Left forelimb (tissue), 1 donor: ENCODE measurements around the gene SCLT1.

Source experiments
- DNase-seq: peaks from one replicate; pipeline ENCODE4 v3.0.0-alpha.2; 2018; ENCODE audit warnings: low spot score

SCLT1 gene

GRCh38 chr4:128957459-128957858 is 135.9 kb downstream of the SCLT1 start:
- DNase-seq: no peak

DNA sequence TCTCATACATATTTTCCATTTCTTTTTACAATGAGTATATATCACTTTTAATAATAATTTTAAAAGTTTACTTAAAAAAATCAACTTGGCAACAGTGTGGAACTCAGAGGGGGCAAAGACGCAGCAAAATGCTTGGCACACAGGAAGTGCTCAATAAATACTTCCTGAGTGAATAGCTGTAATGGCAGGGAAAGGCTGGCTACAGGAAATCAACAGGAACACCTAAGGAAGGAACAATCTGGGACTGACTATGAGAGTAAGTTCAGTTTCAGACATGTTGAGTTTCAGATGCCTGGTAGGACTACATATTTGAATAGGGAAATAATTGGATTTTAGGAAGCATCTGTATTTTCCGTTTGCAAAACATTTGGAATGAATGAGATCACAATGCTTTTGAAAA is 137.6 kb downstream of the SCLT1 start:
- no peak for DNase-seq

DNA sequence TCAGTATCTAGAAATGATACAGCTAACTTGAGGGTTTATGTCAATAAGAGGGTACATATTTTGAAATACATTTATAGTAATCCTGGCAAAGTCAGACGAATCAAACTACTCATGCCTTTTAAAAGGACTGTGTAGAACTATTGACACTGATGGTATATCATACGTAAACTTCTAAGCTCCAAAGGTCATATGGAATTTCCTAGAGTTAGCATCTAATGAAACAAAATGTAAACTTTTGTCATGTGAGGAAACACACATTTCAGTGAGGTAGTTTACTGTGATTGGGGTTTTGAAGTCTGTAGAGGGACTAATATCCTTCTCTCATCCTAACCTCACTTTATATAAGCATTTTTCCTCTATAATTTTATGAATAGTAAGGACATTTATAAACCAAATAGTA is 138.4 kb downstream of the SCLT1 start:
- no peak for DNase-seq

DNA sequence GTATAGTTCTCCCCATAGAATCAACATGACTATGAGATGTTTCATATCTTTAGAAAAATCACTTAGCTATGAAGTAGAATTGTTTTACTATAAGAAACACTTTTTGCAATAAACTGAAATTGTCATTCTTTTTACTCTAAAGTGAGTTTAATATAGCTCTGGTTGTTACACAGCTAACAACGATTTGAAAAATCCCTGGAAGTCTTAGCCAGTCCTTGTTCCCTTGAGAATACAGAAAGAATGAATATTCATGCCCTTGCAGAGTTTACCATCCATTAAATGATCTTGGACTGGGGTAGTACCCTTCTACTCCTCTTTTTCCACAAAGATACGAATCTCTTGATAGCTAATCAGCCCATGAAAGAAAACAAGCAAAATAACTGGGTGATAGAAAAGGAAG is 142.0 kb downstream of the SCLT1 start:
- DNase-seq: no peak

- no peak for DNase-seq
These were observed 142.5 kb downstream of the SCLT1 start for GRCh38 chr4:128950796-128951195.

DNA sequence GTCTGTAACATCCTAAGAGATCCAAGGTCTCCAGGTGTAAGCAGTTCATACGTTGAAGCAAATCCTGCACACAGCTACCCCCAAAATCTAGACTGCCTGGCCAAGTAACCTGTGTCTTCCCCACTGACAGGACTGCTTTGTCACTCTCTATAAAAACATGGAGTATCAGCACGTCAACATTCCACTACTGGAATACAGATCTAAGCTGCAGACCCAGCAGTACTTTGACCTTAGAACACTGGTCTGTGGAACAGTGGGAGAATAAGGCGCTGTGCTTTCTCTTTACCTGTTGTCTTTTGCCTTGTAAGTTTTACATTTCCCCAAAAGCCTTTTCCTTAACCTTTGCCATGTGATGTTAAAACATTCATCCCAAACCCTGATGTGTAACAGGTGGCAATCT is 146.4 kb downstream of the SCLT1 start:
- DNase-seq: no peak

GRCh38 chr4:128942607-128943006 is 150.7 kb downstream of the SCLT1 start:
- no peak for DNase-seq

GRCh38 chr4:128940971-128941370 is 152.4 kb downstream of the SCLT1 start:
- no peak for DNase-seq

GRCh38 chr4:128930051-128930450 is 163.3 kb downstream of the SCLT1 start:
- no peak for DNase-seq

DNA sequence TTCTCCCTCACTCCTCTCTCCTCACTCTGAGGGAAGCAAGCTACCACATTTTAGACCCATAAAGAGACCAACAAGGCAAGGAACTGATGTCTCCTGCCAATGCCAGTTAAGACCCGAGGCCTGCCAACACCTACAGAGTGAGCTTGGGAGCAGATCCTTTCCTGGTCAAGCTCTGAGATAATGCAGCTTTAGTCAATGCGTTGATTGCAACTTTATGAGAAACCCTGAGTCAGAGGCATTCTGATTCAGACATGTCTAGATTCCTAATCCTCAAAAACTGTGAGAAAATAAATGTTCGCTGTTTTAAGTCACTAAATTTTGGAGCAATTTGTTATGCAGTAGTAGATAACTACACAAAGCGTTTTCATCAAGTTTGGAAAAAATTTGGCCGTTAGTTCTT is 168.4 kb downstream of the SCLT1 start:
- no peak for DNase-seq

DNA sequence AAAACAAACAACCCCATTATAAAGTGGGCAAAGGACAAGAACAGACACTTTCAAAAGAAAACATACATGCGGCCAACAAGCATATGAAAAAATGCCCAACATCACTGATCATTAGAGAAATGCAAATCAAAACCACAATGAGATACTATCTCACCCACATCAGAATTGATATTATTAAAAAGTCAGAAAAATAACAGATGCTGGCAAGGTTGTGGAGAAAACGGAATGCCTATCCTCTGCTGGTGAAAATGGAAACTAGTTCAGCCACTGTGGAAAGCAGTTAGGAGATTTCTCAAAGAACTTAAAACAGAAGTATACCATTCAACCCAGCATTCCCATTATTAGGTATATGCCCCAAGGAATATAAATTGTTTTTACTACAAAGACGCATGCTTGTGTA is 171.4 kb downstream of the SCLT1 start:
- DNase-seq: no peak

GRCh38 chr4:128917781-128918180 is 175.6 kb downstream of the SCLT1 start:
- no peak for DNase-seq

DNA sequence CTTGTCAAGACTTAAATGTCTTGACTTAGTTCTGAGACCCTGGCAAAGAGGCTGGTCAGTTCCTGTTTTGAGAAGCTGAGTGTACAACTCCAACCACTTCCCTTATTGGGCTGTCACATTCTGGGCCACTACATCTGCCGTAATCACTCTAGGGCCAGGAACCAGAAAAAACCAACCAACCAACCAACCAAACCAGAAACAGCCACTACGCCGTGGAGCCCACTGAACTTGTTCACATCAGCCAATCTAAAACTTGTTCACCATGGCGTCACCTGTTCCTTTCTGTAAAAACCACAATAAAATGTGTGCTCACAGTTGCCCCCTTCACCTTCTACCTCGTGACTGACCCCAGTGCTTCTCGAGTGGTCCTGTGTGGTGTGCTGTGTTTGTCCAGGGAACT is 176.5 kb downstream of the SCLT1 start:
- DNase-seq: no peak

- no peak for DNase-seq
These were observed 177.8 kb downstream of the SCLT1 start for GRCh38 chr4:128915544-128915943.

DNA sequence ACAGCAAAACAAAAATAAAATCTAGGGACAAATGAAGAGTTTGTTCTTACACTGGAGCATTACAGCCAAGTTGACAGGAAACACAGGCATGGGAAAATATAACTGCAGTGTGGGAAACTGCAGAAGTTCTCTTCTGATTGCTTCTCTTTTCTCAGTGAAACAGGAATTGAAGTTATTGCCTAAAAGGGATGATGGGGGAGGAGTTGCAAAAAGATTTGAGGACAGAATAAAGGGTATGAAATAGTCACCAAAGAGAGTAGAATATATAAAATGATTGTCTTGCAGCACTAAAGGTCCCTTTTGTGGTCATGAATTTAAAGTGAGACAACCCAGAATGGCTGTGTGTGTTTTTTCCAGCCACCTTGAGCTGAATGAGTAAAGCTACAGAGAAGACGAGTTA is 180.1 kb downstream of the SCLT1 start:
- no peak for DNase-seq

DNA sequence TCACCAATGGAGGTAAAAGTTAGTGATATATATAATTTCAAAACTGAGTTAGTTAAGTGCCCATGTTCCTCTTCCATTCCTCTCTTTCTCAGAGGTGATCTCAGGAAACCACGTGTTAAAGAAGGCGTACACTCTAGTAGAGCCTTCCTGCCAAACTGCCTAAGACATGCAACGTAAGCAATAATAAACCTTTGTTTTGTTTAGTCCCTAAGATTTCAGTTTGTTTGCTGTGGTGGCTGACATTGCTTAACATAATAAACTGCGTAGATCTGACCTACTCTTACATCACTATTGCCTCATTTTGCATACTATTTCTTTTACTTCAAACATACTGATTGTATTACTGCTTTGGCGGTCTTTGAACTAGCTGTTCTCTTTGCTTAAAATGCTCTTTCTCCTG is 184.6 kb downstream of the SCLT1 start:
- DNase-seq: no peak

- no peak for DNase-seq
These were observed 185.4 kb downstream of the SCLT1 start for GRCh38 chr4:128907981-128908380.

GRCh38 chr4:128906581-128906980 is 186.8 kb downstream of the SCLT1 start:
- no peak for DNase-seq

DNA sequence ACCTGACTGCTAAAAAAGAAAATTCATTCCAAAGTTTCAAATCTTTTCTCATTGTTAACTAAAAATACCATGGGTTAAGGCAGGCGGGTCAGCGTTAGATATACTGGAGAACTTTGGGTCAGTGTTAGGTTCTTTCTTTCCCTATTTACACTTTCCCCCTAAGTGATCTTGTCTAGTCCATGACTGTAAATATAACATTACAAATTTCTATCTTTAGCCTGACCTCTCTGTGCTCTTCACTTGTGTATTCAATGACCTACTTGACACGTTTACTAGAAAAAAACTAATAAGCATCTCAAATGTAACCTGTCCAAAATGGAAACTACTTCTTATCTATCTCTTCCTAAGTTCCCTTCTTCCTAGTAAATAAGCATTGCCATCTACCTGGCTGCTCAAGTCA is 188.5 kb downstream of the SCLT1 start:
- no peak for DNase-seq

- DNase-seq: no peak
These were observed 212.7 kb downstream of the SCLT1 start for GRCh38 chr4:128880662-128881061.

DNA sequence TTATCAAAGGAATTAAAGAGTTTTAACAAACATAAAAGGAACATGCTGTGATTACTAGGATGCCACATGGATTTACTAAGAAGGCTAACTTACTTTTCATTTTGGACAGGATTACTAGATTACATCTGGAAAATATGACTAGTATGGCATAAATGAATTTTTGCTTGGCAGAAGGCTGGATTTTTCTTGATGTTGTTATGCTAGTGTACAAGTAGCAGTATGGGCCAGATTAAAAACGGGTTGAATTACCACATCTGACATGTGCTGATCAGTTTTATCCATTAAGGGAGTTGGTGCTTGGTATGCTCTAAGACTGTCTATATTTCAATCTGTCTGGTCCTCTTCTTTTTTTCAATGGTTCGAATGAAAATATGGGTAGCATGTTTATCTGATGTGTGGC is 213.4 kb downstream of the SCLT1 start:
- DNase-seq: no peak

DNA sequence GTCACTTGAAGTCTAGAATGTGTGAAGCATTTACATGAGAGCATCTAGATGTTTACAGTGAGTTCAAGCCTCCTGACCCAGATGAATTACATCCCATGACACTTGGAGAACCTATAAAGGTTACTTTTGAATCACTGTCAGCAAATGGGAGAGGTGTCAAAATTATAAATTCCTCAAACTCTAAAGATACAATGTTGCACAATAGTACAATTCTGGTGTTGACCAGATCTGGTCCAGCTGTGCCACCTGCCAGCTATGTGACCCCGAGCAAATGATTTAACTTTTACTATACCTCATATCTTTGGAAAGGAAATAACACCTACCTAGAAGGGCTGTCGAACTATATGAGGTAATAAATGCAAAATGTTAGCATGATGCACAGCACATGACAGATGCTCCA is 214.1 kb downstream of the SCLT1 start:
- DNase-seq: no peak

- no peak for DNase-seq
These were observed 215.4 kb downstream of the SCLT1 start for GRCh38 chr4:128877934-128878333.

DNA sequence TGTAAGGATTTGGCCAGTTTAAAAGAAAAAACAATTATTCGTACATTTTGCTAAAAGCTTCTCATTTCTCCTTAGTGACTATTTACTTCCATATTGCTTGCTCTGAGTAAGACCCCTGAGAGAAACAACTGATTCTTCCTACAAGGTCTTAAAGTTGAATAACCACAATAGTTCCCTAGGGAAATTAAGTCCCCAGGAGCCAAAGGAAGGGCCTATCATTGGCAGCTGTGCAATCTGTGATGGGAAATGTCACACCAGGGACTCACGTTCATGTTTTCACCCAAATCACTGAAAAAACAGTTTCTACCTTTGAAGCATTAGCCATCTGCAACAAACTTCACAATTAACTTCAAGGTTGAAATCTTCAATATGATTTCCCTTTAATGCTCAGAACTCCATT is 217.1 kb downstream of the SCLT1 start:
- DNase-seq: no peak

GRCh38 chr4:128871948-128872347 is 221.4 kb downstream of the SCLT1 start:
- no peak for DNase-seq
